ENCODE measurements around the gene XIST. TPM values are rescaled to one million over a fixed set of nuclear protein-coding genes. Genes with fewer than 3 reads are reported as not detected.

Gene XIST
- total and polyA plus RNA-seq, 2 donors (not counting 1 experiment from before 2014, with no cell fraction given) = 0.07 to 97.9 TPM

DNA sequence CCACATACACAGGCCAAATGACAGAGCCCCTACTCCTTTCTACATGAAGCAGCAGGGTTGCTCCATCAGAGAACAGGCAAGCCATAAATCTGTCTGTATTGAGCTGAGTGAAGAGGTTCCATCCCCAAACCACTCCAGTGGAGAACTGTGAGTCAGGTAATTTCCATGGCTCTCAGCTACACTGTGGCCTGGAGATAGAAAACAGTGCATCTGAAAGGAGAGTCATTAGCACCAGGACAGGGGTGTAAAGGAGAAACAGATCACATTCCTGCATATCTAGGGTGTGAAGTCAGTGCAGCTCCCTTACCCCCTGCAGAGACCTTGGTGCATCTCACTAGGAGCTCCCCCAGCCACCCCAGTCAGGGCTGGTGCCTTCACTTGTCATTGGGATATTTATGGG, 25.2 kb upstream of the XIST start:
- Histone ChIP-seq H3K27me3 (ENCODE audit: control insufficient read depth, insufficient read depth, low read length) (no peaks in the 10 kb centered on the region), H2AFZ (ENCODE audit: low read length) (no peak overlapping the region), H3K9me3 (ENCODE audit: control insufficient read depth, insufficient read depth, low read depth, low read length) (no peaks in the 10 kb centered on the region), H4K20me1 (ENCODE audit: control insufficient read depth, extremely low read depth, insufficient read depth, low read length) (no peaks in the 10 kb centered on the region), H3K27ac (ENCODE audit: insufficient read depth, low read length) (no peak overlapping the region), H3K9ac (ENCODE audit: insufficient read depth, low read length) (no peak overlapping the region), H3K4me2 (ENCODE audit: extremely low read depth, insufficient read depth, low read length) (no peak overlapping the region), H3K4me1 (ENCODE audit: control insufficient read depth, extremely low read depth, insufficient read depth, low read length) (no peaks in the 10 kb centered on the region), H3K4me3 (replicated peaks in 1 of 4; ENCODE audit: control extremely low read depth in 1 of 4, insufficient read depth in 1 of 4, low read depth in 3 of 4, low read length in 4 of 4) (no peak overlapping the region), H3K79me2 (ENCODE audit: control insufficient read depth, insufficient read depth, low read length) (no peaks in the 10 kb centered on the region), H3K36me3 (ENCODE audit: control insufficient read depth, insufficient read depth, low read length) (no peaks in the 10 kb centered on the region)
- TF ChIP-seq EZH2 (IDR thresholded peaks at IDR 0.05; ENCODE audit: low read length, missing control alignments) (no peak), CTCF (conservative IDR thresholded peaks at IDR 0.05 in 1 of 2, IDR thresholded peaks at IDR 0.05 in 1 of 2; ENCODE audit: low read depth in 1 of 2, low read length in 2 of 2) (no peak)
- DNase-seq (ENCODE audit: low read depth in 2 of 2) = peak in 1 of 2 donors; percentile 3

GRCh38 chrX:73876911-73877310, 24.4 kb upstream of the XIST start:
- no peak overlapping the region for H3K4me3 ChIP-seq (replicated peaks in 1 of 4; ENCODE audit: control extremely low read depth in 1 of 4, insufficient read depth in 1 of 4, low read depth in 3 of 4, low read length in 4 of 4)
- H3K27me3 ChIP-seq (ENCODE audit: control insufficient read depth, insufficient read depth, low read length) = no peaks in the 10 kb centered on the region
- TF ChIP-seq EZH2 (IDR thresholded peaks at IDR 0.05; ENCODE audit: low read length, missing control alignments) (no peak), CTCF (conservative IDR thresholded peaks at IDR 0.05 in 1 of 2, IDR thresholded peaks at IDR 0.05 in 1 of 2; ENCODE audit: low read depth in 1 of 2, low read length in 2 of 2) (no peak)
- no peaks in the 10 kb centered on the region for H3K36me3 ChIP-seq (ENCODE audit: control insufficient read depth, insufficient read depth, low read length)
- H3K9ac ChIP-seq (ENCODE audit: insufficient read depth, low read length) = no peak overlapping the region
- H4K20me1 ChIP-seq (ENCODE audit: control insufficient read depth, extremely low read depth, insufficient read depth, low read length) = no peaks in the 10 kb centered on the region
- H3K4me2 ChIP-seq (ENCODE audit: extremely low read depth, insufficient read depth, low read length) = no peak overlapping the region
- H3K9me3 ChIP-seq (ENCODE audit: control insufficient read depth, insufficient read depth, low read depth, low read length) = no peaks in the 10 kb centered on the region
- H2AFZ ChIP-seq (ENCODE audit: low read length) = no peak overlapping the region
- no peak for DNase-seq (ENCODE audit: low read depth in 2 of 2)
- H3K79me2 ChIP-seq (ENCODE audit: control insufficient read depth, insufficient read depth, low read length) = no peaks in the 10 kb centered on the region
- H3K27ac ChIP-seq (ENCODE audit: insufficient read depth, low read length) = no peak overlapping the region
- no peaks in the 10 kb centered on the region for H3K4me1 ChIP-seq (ENCODE audit: control insufficient read depth, extremely low read depth, insufficient read depth, low read length)

- no peak for TF ChIP-seq CTCF (conservative IDR thresholded peaks at IDR 0.05 in 1 of 2, IDR thresholded peaks at IDR 0.05 in 1 of 2; ENCODE audit: low read depth in 1 of 2, low read length in 2 of 2)
- TF ChIP-seq EZH2 (IDR thresholded peaks at IDR 0.05; ENCODE audit: low read length, missing control alignments) = no peak
- no peak for DNase-seq (ENCODE audit: low read depth in 2 of 2)
- no peaks in the 10 kb centered on the region for H3K9me3 ChIP-seq (ENCODE audit: control insufficient read depth, insufficient read depth, low read depth, low read length)
- no peaks in the 10 kb centered on the region for H3K36me3 ChIP-seq (ENCODE audit: control insufficient read depth, insufficient read depth, low read length)
- H2AFZ ChIP-seq (ENCODE audit: low read length) = no peak overlapping the region
- H3K27me3 ChIP-seq (ENCODE audit: control insufficient read depth, insufficient read depth, low read length) = no peaks in the 10 kb centered on the region
- no peak overlapping the region for H3K4me2 ChIP-seq (ENCODE audit: extremely low read depth, insufficient read depth, low read length)
- no peak overlapping the region for H3K4me3 ChIP-seq (replicated peaks in 1 of 4; ENCODE audit: control extremely low read depth in 1 of 4, insufficient read depth in 1 of 4, low read depth in 3 of 4, low read length in 4 of 4)
- no peaks in the 10 kb centered on the region for H4K20me1 ChIP-seq (ENCODE audit: control insufficient read depth, extremely low read depth, insufficient read depth, low read length)
- H3K27ac ChIP-seq (ENCODE audit: insufficient read depth, low read length) = no peak overlapping the region
- H3K79me2 ChIP-seq (ENCODE audit: control insufficient read depth, insufficient read depth, low read length) = no peaks in the 10 kb centered on the region
- no peak overlapping the region for H3K9ac ChIP-seq (ENCODE audit: insufficient read depth, low read length)
- H3K4me1 ChIP-seq (ENCODE audit: control insufficient read depth, extremely low read depth, insufficient read depth, low read length) = no peaks in the 10 kb centered on the region
Observed at GRCh38 chrX:73868916-73869315, 16.4 kb upstream of the XIST start.
